HEK293T (cell line): Measurements from ENCODE around the gene ARHGAP42.

Experiments
- CTCF ChIA-PET: fragments of 350-600 bp; formaldehyde crosslinking; extraction: SDS; loops from one replicate; lab custom pipeline; 2021; ENCODE audit warnings: antibody characterized with exemption, inconsistent platforms; lab: Yijun Ruan, JAX
- POLR2A ChIA-PET: fragments of 350-600 bp; formaldehyde crosslinking; extraction: SDS; loops from one replicate; lab custom pipeline; 2020; ENCODE audit warnings: antibody characterized with exemption, inconsistent platforms; lab: Yijun Ruan, JAX
- DNase-seq: peaks from one replicate; pipeline ENCODE4 v3.0.0; 2012; ENCODE audit warnings: mixed read lengths; ENCODE audit errors: extremely low spot score
- ARNT ChIP-seq: fragments of 450-650 bp; IDR thresholded peaks from 2 replicates; pipeline ENCODE4 v1.6.1; 2017; ENCODE audit warnings: mild to moderate bottlenecking
- BHLHE40 ChIP-seq: fragments of 450-650 bp; IDR thresholded peaks from 2 replicates; pipeline ENCODE4 v1.6.1; 2016; ENCODE audit warnings: mild to moderate bottlenecking, moderate library complexity, borderline replicate concordance
- CTBP1 ChIP-seq: fragments of 450-650 bp; IDR thresholded peaks from 2 replicates; pipeline ENCODE4 v1.6.1; 2016; ENCODE audit warnings: borderline replicate concordance
- ELF4 ChIP-seq: fragments of 450-650 bp; IDR thresholded peaks from 2 replicates; pipeline ENCODE4 v1.6.1; 2017; ENCODE audit warnings: antibody characterized with exemption
- FOXA1 ChIP-seq: fragments of 450-650 bp; IDR thresholded peaks from 2 replicates; pipeline ENCODE4 v1.6.1; 2016; ENCODE audit warnings: mild to moderate bottlenecking
- FOXK2 ChIP-seq: fragments of 450-650 bp; IDR thresholded peaks from 2 replicates; pipeline ENCODE4 v1.6.1; 2016; ENCODE audit warnings: mild to moderate bottlenecking
- FOXM1 ChIP-seq: fragments of 450-650 bp; IDR thresholded peaks from 2 replicates; pipeline ENCODE4 v1.6.1; 2017; ENCODE audit warnings: mild to moderate bottlenecking, borderline replicate concordance
- HDGF ChIP-seq: fragments of 450-650 bp; IDR thresholded peaks from 2 replicates; pipeline ENCODE4 v1.6.1; 2017; ENCODE audit warnings: antibody characterized with exemption, borderline replicate concordance
- L3MBTL2 ChIP-seq: fragments of 450-650 bp; conservative IDR thresholded peaks from 2 replicates; pipeline ENCODE4 v1.6.1; 2016; ENCODE audit warnings: mild to moderate bottlenecking
- LEF1 ChIP-seq: fragments of 450-650 bp; IDR thresholded peaks from 2 replicates; pipeline ENCODE4 v1.6.1; 2017; ENCODE audit warnings: mild to moderate bottlenecking, borderline replicate concordance
- NFRKB ChIP-seq: fragments of 450-650 bp; IDR thresholded peaks from 2 replicates; pipeline ENCODE4 v1.6.1; 2016; ENCODE audit warnings: mild to moderate bottlenecking, moderate library complexity
- PKNOX1 ChIP-seq: fragments of 450-650 bp; IDR thresholded peaks from 2 replicates; pipeline ENCODE4 v1.6.1; 2016
- SP1 ChIP-seq: fragments of 450-650 bp; IDR thresholded peaks from 2 replicates; pipeline ENCODE4 v1.6.1; 2017
- SUZ12 ChIP-seq: fragments of 450-650 bp; IDR thresholded peaks from 2 replicates; pipeline ENCODE4 v1.6.1; 2016; ENCODE audit warnings: mild to moderate bottlenecking
- TARDBP ChIP-seq: fragments of 450-650 bp; IDR thresholded peaks from 2 replicates; pipeline ENCODE4 v1.6.1; 2016
- ZNF384 ChIP-seq: fragments of 450-650 bp; IDR thresholded peaks from 2 replicates; pipeline ENCODE4 v1.6.1; 2016

Gene ARHGAP42

GRCh38 chr11:100670140-100670539, 16.9 kb upstream of the ARHGAP42 start:
- CTCF ChIA-PET = no interaction called here
- DNase-seq = no peak
- POLR2A ChIA-PET = no interaction called here
- TF ChIP-seq LEF1 = no peak
- TF ChIP-seq TARDBP = no peak
- no peak for TF ChIP-seq PKNOX1
- no peak for TF ChIP-seq SP1
- TF ChIP-seq ARNT = no peak
- TF ChIP-seq ZNF384 = no peak
- no peak for TF ChIP-seq SUZ12
- TF ChIP-seq FOXK2 = no peak
- no peak for TF ChIP-seq FOXA1
- TF ChIP-seq L3MBTL2 = no peak
- no peak for TF ChIP-seq BHLHE40
- no peak for TF ChIP-seq CTBP1
- TF ChIP-seq NFRKB = no peak
- no peak for TF ChIP-seq FOXM1
- no peak for TF ChIP-seq ELF4
- TF ChIP-seq HDGF = no peak

GRCh38 chr11:100671471-100671870, 15.6 kb upstream of the ARHGAP42 start:
- POLR2A ChIA-PET = no interaction called here
- TF ChIP-seq BHLHE40 (no peak), ARNT (no peak), SUZ12 (no peak), SP1 (no peak), HDGF (no peak), L3MBTL2 (no peak), FOXM1 (no peak), TARDBP (no peak), ELF4 (no peak), LEF1 (no peak), FOXK2 (no peak), ZNF384 (no peak), FOXA1 (no peak), PKNOX1 (no peak)
- DNase-seq = no peak
- CTCF ChIA-PET = no interaction called here

- CTCF ChIA-PET = interaction anchor here (0.9 kb wide), 1 partner anchor 96 kb away, joined by 3 read pairs; no protein-coding TSS in a partner anchor
- no peak for DNase-seq
- POLR2A ChIA-PET = no interaction called here
- no peak for TF ChIP-seq FOXM1
- TF ChIP-seq ELF4 = no peak
- TF ChIP-seq BHLHE40 = no peak
- no peak for TF ChIP-seq PKNOX1
- no peak for TF ChIP-seq L3MBTL2
- no peak for TF ChIP-seq FOXK2
- TF ChIP-seq HDGF = no peak
- TF ChIP-seq SP1 = no peak
- TF ChIP-seq ZNF384 = no peak
- no peak for TF ChIP-seq SUZ12
- TF ChIP-seq LEF1 = no peak
- TF ChIP-seq TARDBP = no peak
- no peak for TF ChIP-seq CTBP1
- no peak for TF ChIP-seq ARNT
- TF ChIP-seq NFRKB = no peak
- TF ChIP-seq FOXA1 = no peak
Measured at GRCh38 chr11:100672498-100673033, 14.5 kb upstream of the ARHGAP42 start.

GRCh38 chr11:100673063-100673462, 14.0 kb upstream of the ARHGAP42 start:
- no peak for DNase-seq
- POLR2A ChIA-PET = no interaction called here
- CTCF ChIA-PET = no interaction called here
- TF ChIP-seq FOXM1 (no peak), ARNT (no peak), PKNOX1 (no peak), SP1 (no peak), LEF1 (no peak), BHLHE40 (no peak), CTBP1 (no peak), L3MBTL2 (no peak), HDGF (no peak), FOXA1 (no peak), FOXK2 (no peak), ZNF384 (no peak), SUZ12 (no peak), NFRKB (no peak), ELF4 (no peak), TARDBP (no peak)

GRCh38 chr11:100674212-100674611, 12.9 kb upstream of the ARHGAP42 start:
- DNase-seq = no peak
- POLR2A ChIA-PET = no interaction called here
- no peak for TF ChIP-seq FOXM1
- no peak for TF ChIP-seq ZNF384
- no peak for TF ChIP-seq SUZ12
- no peak for TF ChIP-seq FOXK2
- TF ChIP-seq HDGF = no peak
- CTCF ChIA-PET = interaction anchor here (0.6 kb wide), 1 partner anchor 259 kb away, joined by 3 read pairs; no protein-coding TSS in a partner anchor
